B cell (primary cell): ENCODE data around the gene SFXN3.

Source experiments
- CTCF ChIP-seq: fragments of 200-600 bp; IDR thresholded peaks from one replicate; pipeline ENCODE4 v1.8.0; 2022; ENCODE audit warnings: antibody characterized with exemption, mild to moderate bottlenecking
- EZH2 ChIP-seq: IDR thresholded peaks from 2 replicates; pipeline ENCODE4 v1.6.1; 2012; ENCODE audit warnings: borderline replicate concordance, low read depth, mild to moderate bottlenecking, moderate library complexity, low read length; ENCODE audit not compliant: insufficient read depth, poor library complexity, severe bottlenecking

DNA sequence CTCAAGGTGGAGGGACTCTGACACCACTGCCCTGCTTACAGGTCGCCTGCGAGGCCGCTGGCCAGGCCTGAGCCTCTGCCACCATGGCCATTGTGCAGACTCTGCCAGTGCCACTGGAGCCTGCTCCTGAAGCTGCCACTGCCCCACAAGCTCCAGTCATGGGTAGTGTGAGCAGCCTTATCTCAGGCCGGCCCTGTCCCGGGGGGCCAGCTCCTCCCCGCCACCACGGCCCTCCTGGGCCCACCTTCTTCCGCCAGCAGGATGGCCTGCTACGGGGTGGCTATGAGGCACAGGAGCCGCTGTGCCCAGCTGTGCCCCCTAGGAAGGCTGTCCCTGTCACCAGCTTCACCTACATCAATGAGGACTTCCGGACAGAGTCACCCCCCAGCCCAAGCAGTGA is 28.6 kb upstream of the SFXN3 start:
- TF ChIP-seq EZH2 (no peak), CTCF (no peak)
